HUES64 (cell line): ENCODE results near the gene MAGEA3.
"Not testable (repeated sequence)": the region's sequence is repeated elsewhere in the genome, so short reads cannot be mapped to it uniquely, and the experiment has no call there.

Experiments used
- H3K27ac ChIP-seq: 2 replicates; pipeline ENCODE4 v1.7.0; 2013; ENCODE audit warnings: low read depth, low read length, inconsistent platforms
- H3K27me3 ChIP-seq: 2 replicates; pipeline ENCODE4 v1.6.1; 2013; ENCODE audit warnings: mild to moderate bottlenecking, low read length; ENCODE audit not compliant: insufficient read depth
- H3K36me3 ChIP-seq: 2 replicates; pipeline ENCODE4 v1.6.1; 2013; ENCODE audit warnings: mild to moderate bottlenecking, low read length; ENCODE audit not compliant: insufficient read depth
- H3K4me1 ChIP-seq: 2 replicates; pipeline ENCODE4 v1.6.1; 2013; ENCODE audit warnings: mild to moderate bottlenecking, low read length, moderate library complexity; ENCODE audit not compliant: insufficient read depth
- H3K4me3 ChIP-seq: 2 replicates; pipeline ENCODE4 v1.5.1; 2013; ENCODE audit warnings: mild to moderate bottlenecking, low read length, moderate library complexity
- H3K9ac ChIP-seq: 2 replicates; pipeline ENCODE4 v1.6.1; 2013; ENCODE audit warnings: mild to moderate bottlenecking, low read depth, low read length
- H3K9me3 ChIP-seq: 2 replicates; pipeline ENCODE4 v1.6.1; 2013; ENCODE audit warnings: low read depth, low read length; ENCODE audit not compliant: insufficient read depth
- WGBS: fragments of 150-250, 120-280 bp; methylation state at CpG from one replicate; pipeline ENCODE4 v1.1.7; 2013; ENCODE audit warnings: missing lambda C conversion rate; 5-methylcytosine and 5-hydroxymethylcytosine counted together

Gene MAGEA3

GRCh38 chrX:152706500-152706899 lies 7.9 kb downstream of the MAGEA3 start:
- not testable (repeated sequence) for H3K27ac ChIP-seq, H3K9me3 ChIP-seq, H3K36me3 ChIP-seq, H3K9ac ChIP-seq, H3K4me3 ChIP-seq, H3K27me3 ChIP-seq, H3K4me1 ChIP-seq
- 90% methylated on average over 4 of the region's 7 CpGs for whole genome bisulfite sequencing

DNA sequence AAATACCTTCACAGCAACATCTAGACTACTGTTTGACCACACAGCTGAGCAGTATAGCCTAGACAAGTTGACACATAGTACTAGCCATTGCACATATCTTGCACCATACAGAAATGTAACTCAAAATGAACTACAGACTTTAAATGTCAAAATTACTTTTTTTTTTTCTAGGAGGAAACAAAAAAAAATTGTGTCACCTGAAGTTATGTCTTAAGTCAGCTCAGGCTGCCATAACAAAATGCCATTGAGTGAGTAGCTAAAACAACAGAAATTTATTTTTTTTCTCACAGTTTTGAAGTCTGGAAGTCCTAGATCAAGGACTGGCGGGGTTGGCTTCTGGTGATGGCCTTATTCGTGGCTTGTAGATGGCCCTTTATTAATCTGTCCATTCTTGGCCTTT lies 10.6 kb downstream of the MAGEA3 start, which contains the start of gene CSAG2:
Gene CSAG2 (minus strand): TSS at position 101 of the 400 bp plus-strand sequence. CDS start 161 bp downstream, outside the sequence.
- not testable (repeated sequence) for H3K4me1 ChIP-seq, H3K9me3 ChIP-seq, H3K4me3 ChIP-seq, H3K9ac ChIP-seq, H3K36me3 ChIP-seq, H3K27me3 ChIP-seq, H3K27ac ChIP-seq
- no CpG with 5 or more reads among the region's 2 CpGs for WGBS

DNA sequence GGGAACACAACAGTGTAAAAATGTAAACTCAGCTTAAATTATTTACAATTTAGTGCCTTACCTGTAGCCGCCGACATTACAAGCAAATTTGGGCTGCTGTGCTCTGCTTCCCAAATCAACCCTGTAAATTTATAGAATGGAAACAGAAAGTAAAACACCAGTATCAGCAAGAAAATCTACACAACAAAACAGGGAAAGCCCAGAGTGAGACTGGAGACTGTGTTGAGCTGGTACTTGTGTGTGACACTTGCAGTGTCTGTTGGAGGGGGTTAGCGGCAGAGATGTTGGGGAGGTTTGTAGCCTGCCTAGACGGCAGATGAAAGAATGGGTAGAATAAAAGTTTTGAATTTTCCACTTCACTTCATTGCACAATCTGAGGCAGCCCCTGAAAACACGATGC lies 14.6 kb downstream of the MAGEA3 start:
- not testable (repeated sequence) for H3K9ac ChIP-seq, H3K9me3 ChIP-seq, H3K4me1 ChIP-seq, H3K36me3 ChIP-seq, H3K27ac ChIP-seq, H3K27me3 ChIP-seq, H3K4me3 ChIP-seq
- no CpG with 5 or more reads among the region's 5 CpGs for WGBS

DNA sequence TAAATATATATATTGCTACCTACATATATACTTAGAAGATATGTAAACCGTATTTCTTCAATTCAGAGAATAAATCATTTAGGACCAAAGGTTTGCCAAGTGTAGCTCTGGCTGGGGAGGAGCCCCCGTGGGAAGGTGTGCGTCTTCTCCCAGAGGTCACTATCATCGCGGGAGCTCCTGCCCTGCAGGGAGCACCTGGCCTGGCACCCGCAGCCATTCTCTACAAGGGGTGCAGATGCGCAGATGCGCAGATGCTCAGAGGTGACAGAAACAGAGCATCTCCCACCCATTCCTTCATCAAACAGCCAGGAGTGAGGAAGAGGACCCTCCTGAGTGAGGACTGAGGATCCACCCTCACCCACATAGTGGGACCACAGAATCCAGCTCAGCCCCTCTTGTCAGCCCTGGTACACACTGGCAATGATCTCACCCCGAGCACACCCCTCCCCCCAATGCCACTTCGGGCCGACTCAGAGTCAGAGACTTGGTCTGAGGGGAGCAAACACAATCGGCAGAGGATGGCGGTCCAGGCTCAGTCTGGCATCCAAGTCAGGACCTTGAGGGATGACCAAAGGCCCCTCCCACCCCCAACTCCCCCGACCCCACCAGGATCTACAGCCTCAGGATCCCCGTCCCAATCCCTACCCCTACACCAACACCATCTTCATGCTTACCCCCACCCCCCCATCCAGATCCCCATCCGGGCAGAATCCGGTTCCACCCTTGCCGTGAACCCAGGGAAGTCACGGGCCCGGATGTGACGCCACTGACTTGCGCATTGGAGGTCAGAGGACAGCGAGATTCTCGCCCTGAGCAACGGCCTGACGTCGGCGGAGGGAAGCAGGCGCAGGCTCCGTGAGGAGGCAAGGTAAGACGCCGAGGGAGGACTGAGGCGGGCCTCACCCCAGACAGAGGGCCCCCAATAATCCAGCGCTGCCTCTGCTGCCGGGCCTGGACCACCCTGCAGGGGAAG lies 15.5 kb downstream of the MAGEA3 start, which contains the start of gene MAGEA2B:
Gene MAGEA2B (plus strand): TSS at position 814 of the 973 bp plus-strand sequence. CDS start 2,479 bp downstream, outside the sequence.
- H3K4me1 ChIP-seq, H3K27ac ChIP-seq, H3K4me3 ChIP-seq, H3K27me3 ChIP-seq, H3K9me3 ChIP-seq, H3K36me3 ChIP-seq, H3K9ac ChIP-seq: not testable (repeated sequence)
- WGBS: no CpG with 5 or more reads among the region's 35 CpGs

DNA sequence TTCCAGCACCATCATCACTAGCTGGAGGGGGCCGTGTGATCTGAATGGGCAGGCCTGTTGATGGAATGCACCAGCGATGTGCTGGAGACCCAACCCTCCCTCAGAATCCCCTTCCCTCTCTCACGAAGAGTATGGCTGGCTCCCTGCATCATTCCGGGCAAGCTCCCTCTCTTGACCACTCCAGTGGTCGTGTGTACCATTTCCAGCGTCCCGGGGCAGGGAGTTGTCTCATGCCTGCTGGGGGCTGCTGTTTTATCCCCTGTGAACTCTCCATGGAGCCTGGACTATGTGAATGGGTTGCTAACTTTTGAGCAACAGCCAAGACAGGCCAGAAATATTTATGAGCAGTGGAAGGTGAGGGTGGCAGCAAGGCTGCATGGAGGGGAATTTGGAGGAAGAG lies 26.8 kb downstream of the MAGEA3 start:
- H3K4me1 ChIP-seq: no peaks in the 10 kb centered on the region
- H3K9ac ChIP-seq: no peak overlapping the region
- H3K27ac ChIP-seq: no peak overlapping the region
- H3K27me3 ChIP-seq: no peaks in the 10 kb centered on the region
- no peaks in the 10 kb centered on the region for H3K36me3 ChIP-seq
- no peaks in the 10 kb centered on the region for H3K9me3 ChIP-seq
- WGBS: 68% methylated on average over 6 of the region's 7 CpGs
- no peak overlapping the region for H3K4me3 ChIP-seq

DNA sequence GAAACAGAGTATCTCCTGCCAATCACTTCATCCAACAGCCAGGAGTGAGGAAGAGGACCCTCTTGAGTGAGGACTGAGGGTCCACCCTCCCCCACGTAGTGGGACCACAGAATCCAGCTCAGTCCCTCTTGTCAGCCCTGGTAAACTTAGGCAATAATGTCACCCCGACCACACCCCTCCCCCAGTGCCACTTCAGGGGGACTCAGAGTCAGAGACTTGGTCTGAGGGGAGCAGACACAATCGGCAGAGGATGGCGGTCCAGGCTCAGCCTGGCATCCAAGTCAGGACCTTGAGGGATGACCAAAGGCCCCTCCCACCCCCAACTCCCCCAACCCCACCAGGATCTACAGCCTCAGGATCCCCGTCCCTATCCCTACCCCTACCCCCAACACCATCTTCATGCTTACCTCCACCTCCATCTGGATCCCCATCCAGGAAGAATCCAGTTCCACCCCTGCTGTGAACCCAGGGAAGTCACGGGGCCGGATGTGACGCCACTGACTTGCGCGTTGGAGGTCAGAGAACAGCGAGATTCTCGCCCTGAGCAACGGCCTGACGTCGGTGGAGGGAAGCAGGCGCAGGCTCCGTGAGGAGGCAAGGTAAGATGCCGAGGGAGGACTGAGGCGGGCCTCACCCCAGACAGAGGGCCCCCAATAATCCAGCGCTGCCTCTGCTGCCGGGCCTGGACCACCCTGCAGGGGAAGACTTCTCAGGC lies 34.8 kb downstream of the MAGEA3 start, which contains the start of the genes CSAG1 and MAGEA12:
Gene CSAG1 (minus strand): TSS at position 461 of the 715 bp plus-strand sequence. CDS start 1,261 bp downstream, outside the sequence.
Gene MAGEA12 (plus strand): TSS at position 497 of the 715 bp plus-strand sequence. CDS start 2,405 bp downstream, outside the sequence.
- no peak within 1 kb of the TSS for H3K4me3 ChIP-seq
- H3K36me3 ChIP-seq: no peaks in the 10 kb centered on the region
- H3K27ac ChIP-seq: no peak within 1 kb of the TSS
- no peaks in the 10 kb centered on the region for H3K27me3 ChIP-seq
- H3K9me3 ChIP-seq: no peaks in the 10 kb centered on the region
- H3K4me1 ChIP-seq: no peaks in the 10 kb centered on the region
- 94% methylated on average over 13 of the region's 21 CpGs for WGBS
- no peak within 1 kb of the TSS for H3K9ac ChIP-seq

GRCh38 chrX:152734143-152734858 lies 35.7 kb downstream of the MAGEA3 start:
- not testable (repeated sequence) for H3K27ac ChIP-seq, H3K4me1 ChIP-seq, H3K27me3 ChIP-seq, H3K4me3 ChIP-seq, H3K9me3 ChIP-seq, H3K9ac ChIP-seq, H3K36me3 ChIP-seq
- 97% methylated on average over 22 of the region's 22 CpGs for WGBS

- Histone ChIP-seq H3K4me3 (no peak overlapping the region), H3K27ac (no peak overlapping the region), H3K27me3 (no peaks in the 10 kb centered on the region), H3K36me3 (no peaks in the 10 kb centered on the region), H3K4me1 (no peaks in the 10 kb centered on the region), H3K9me3 (no peaks in the 10 kb centered on the region), H3K9ac (no peak overlapping the region)
- WGBS: 86% methylated on average over 2 of the region's 2 CpGs
Observed at GRCh38 chrX:152735101-152735500, 36.5 kb downstream of the MAGEA3 start.

DNA sequence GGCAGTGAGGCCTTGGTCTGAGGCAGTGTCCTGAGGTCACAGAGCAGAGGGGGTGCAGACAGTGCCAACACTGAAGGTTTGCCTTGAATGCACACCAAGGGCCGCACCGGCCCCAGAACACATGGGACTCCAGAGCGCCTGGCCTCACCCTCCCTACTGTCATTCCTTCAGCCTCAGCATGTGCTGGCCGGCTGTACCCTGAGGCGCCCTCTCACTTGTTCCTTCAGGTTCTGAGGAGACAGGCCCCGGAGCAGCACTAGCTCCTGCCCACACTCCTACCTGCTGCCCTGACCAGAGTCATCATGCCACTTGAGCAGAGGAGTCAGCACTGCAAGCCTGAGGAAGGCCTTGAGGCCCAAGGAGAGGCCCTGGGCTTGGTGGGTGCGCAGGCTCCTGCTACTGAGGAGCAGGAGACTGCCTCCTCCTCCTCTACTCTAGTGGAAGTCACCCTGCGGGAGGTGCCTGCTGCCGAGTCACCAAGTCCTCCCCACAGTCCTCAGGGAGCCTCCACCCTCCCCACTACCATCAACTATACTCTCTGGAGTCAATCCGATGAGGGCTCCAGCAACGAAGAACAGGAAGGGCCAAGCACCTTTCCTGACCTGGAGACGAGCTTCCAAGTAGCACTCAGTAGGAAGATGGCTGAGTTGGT lies 37.4 kb downstream of the MAGEA3 start:
- H3K9me3 ChIP-seq: no peaks in the 10 kb centered on the region
- 88% methylated on average over 12 of the region's 12 CpGs for WGBS
- H3K36me3 ChIP-seq: no peaks in the 10 kb centered on the region
- H3K27ac ChIP-seq: no peak overlapping the region
- H3K9ac ChIP-seq: no peak overlapping the region
- no peaks in the 10 kb centered on the region for H3K27me3 ChIP-seq
- H3K4me3 ChIP-seq: no peak overlapping the region
- no peaks in the 10 kb centered on the region for H3K4me1 ChIP-seq

- not testable (repeated sequence) for H3K27ac ChIP-seq, H3K4me1 ChIP-seq, H3K4me3 ChIP-seq, H3K27me3 ChIP-seq, H3K9ac ChIP-seq, H3K36me3 ChIP-seq, H3K9me3 ChIP-seq
- WGBS: 95% methylated on average over 12 of the region's 12 CpGs
Observed at GRCh38 chrX:152736528-152736927, 37.9 kb downstream of the MAGEA3 start.
